KMS-11 (cell line): Measurements from ENCODE around the gene PHEX.

ENCODE experiments used
- H2AFZ ChIP-seq: fragments of 200-600 bp; sonication (generic); 2 replicates; pipeline ENCODE4 v1.6.1; 2016; ENCODE audit warnings: antibody characterized with exemption, mixed run types, low read depth
- H3K27ac ChIP-seq: fragments of 200-600 bp; sonication (generic); 2 replicates; pipeline ENCODE4 v1.6.1; 2016; ENCODE audit warnings: mild to moderate bottlenecking, mixed run types
- H3K27me3 ChIP-seq: fragments of 200-600 bp; sonication (generic); 2 replicates; pipeline ENCODE4 v1.6.1; 2017; ENCODE audit warnings: mild to moderate bottlenecking, low read depth, mixed run types, moderate library complexity; ENCODE audit not compliant: insufficient read depth
- H3K36me3 ChIP-seq: fragments of 200-600 bp; sonication (generic); 2 replicates; pipeline ENCODE4 v1.6.1; 2017; ENCODE audit warnings: mild to moderate bottlenecking, mixed run types; ENCODE audit not compliant: insufficient read depth
- H3K4me1 ChIP-seq: fragments of 200-600 bp; sonication (generic); 2 replicates; pipeline ENCODE4 v1.6.1; 2016; ENCODE audit warnings: mild to moderate bottlenecking, low read depth, mixed run types; ENCODE audit not compliant: poor library complexity, severe bottlenecking
- H3K4me2 ChIP-seq: fragments of 200-600 bp; sonication (generic); 2 replicates; pipeline ENCODE4 v1.7.0; 2016; ENCODE audit warnings: mild to moderate bottlenecking, mixed run types
- H3K4me3 ChIP-seq: fragments of 200-600 bp; sonication (generic); IDR thresholded peaks from 2 replicates; pipeline ENCODE4 v1.6.1; 2017; ENCODE audit warnings: low read depth, low read length, mixed read lengths; ENCODE audit not compliant: insufficient read depth
- H3K79me2 ChIP-seq: fragments of 200-600 bp; sonication (generic); 2 replicates; pipeline ENCODE4 v1.6.1; 2016; ENCODE audit warnings: low read depth, mixed run types; ENCODE audit not compliant: insufficient read depth
- H3K9ac ChIP-seq: fragments of 200-600 bp; sonication (generic); 2 replicates; pipeline ENCODE4 v1.6.1; 2016; ENCODE audit warnings: mild to moderate bottlenecking, mixed run types
- H4K20me1 ChIP-seq: fragments of 200-600 bp; sonication (generic); 2 replicates; pipeline ENCODE4 v1.6.1; 2016; ENCODE audit warnings: mild to moderate bottlenecking, mixed run types; ENCODE audit not compliant: insufficient read depth
- CTCF ChIP-seq: fragments of 200-600 bp; sonication (generic); conservative IDR thresholded peaks from 2 replicates; pipeline ENCODE4 v1.6.1; 2017; ENCODE audit warnings: low read depth, mild to moderate bottlenecking, antibody characterized with exemption, low read length, moderate library complexity, mixed read lengths

The PHEX gene

GRCh38 chrX:22177950-22178515 lies 145.9 kb downstream of the PHEX start:
- Histone ChIP-seq H3K27ac (no peak overlapping the region), H3K9ac (no peak overlapping the region), H3K4me3 (no peak overlapping the region)

GRCh38 chrX:22184096-22184495 lies 152.0 kb downstream of the PHEX start:
- no peak for TF ChIP-seq CTCF
- no peak overlapping the region for H2AFZ ChIP-seq

More at GRCh38 chrX:22177950-22178515, 145.9 kb downstream of the PHEX start:
- Histone ChIP-seq H3K27me3 (no peaks in the 10 kb centered on the region), H3K36me3 (no peaks in the 10 kb centered on the region), H2AFZ (no peak overlapping the region), H3K4me2 (no peak overlapping the region), H3K79me2 (no peaks in the 10 kb centered on the region), H4K20me1 (no peaks in the 10 kb centered on the region), H3K4me1 (no peaks in the 10 kb centered on the region)
- TF ChIP-seq CTCF, result no peak

GRCh38 chrX:22186165-22186564 lies 154.0 kb downstream of the PHEX start:
- H4K20me1 ChIP-seq, result no peaks in the 10 kb centered on the region
- H3K27me3 ChIP-seq, result no peaks in the 10 kb centered on the region
- H3K27ac ChIP-seq, result no peak overlapping the region
- H3K4me3 ChIP-seq, result no peak overlapping the region
- no peaks in the 10 kb centered on the region for H3K36me3 ChIP-seq
- H3K4me1 ChIP-seq, result no peaks in the 10 kb centered on the region
- no peak overlapping the region for H3K9ac ChIP-seq
- H3K4me2 ChIP-seq, result no peak overlapping the region
- no peak overlapping the region for H2AFZ ChIP-seq
- H3K79me2 ChIP-seq, result no peaks in the 10 kb centered on the region
- no peak for TF ChIP-seq CTCF

More at GRCh38 chrX:22184096-22184495, 152.0 kb downstream of the PHEX start:
- Histone ChIP-seq H3K27me3 (no peaks in the 10 kb centered on the region), H3K79me2 (no peaks in the 10 kb centered on the region), H3K27ac (no peak overlapping the region), H3K36me3 (no peaks in the 10 kb centered on the region), H3K4me1 (no peaks in the 10 kb centered on the region), H3K4me3 (no peak overlapping the region), H3K9ac (no peak overlapping the region), H4K20me1 (no peaks in the 10 kb centered on the region), H3K4me2 (no peak overlapping the region)

GRCh38 chrX:22192419-22193060 lies 160.4 kb downstream of the PHEX start:
- Histone ChIP-seq H4K20me1 (no peaks in the 10 kb centered on the region), H3K4me3 (no peak overlapping the region), H2AFZ (peak overlapping the region; percentile 54; the same call in 1 of the 2 replicates), H3K27ac (no peak overlapping the region), H3K27me3 (no peaks in the 10 kb centered on the region), H3K36me3 (no peaks in the 10 kb centered on the region), H3K9ac (no peak overlapping the region), H3K79me2 (no peaks in the 10 kb centered on the region), H3K4me1 (no peaks in the 10 kb centered on the region), H3K4me2 (peak overlapping the region; percentile 13; the same call in 1 of the 2 replicates)
- TF ChIP-seq CTCF, result peak; percentile 75
